Measurements from ENCODE around the gene GPC6.

- no peak for TF ChIP-seq CTCF (IDR thresholded peaks at IDR 0.05 in 2 of 3, conservative IDR thresholded peaks at IDR 0.05 in 1 of 3; ENCODE audit: borderline replicate concordance in 1 of 3, insufficient read depth in 1 of 3, low read depth in 2 of 3, low read length in 2 of 3)
- TF ChIP-seq ZNF274 (IDR thresholded peaks at IDR 0.05; ENCODE audit: low read depth, low read length), result no peak
- TF ChIP-seq POLR2A (IDR thresholded peaks at IDR 0.05; ENCODE audit: borderline replicate concordance, extremely low read depth, insufficient read depth, insufficient read length), result no peak
- no peak for TF ChIP-seq RAD21 (IDR thresholded peaks at IDR 0.05; ENCODE audit: low read depth)
- TF ChIP-seq SRF (IDR thresholded peaks at IDR 0.05; ENCODE audit: low read depth), result no peak
- no peak for TF ChIP-seq MAX (IDR thresholded peaks at IDR 0.05)
- TF ChIP-seq EGR1 (IDR thresholded peaks at IDR 0.05; ENCODE audit: low read depth), result no peak
- TF ChIP-seq JUND (IDR thresholded peaks at IDR 0.05), result no peak
- TF ChIP-seq SIN3A (IDR thresholded peaks at IDR 0.05; ENCODE audit: low read depth), result no peak
- no peak for TF ChIP-seq CEBPB (IDR thresholded peaks at IDR 0.05; ENCODE audit: low read depth)
- TF ChIP-seq EZH2phosphoT487 (IDR thresholded peaks at IDR 0.05; ENCODE audit: borderline replicate concordance), result no peak
Measured at GRCh38 chr13:94073007-94073744, 846.6 kb downstream of the GPC6 start.
